Stimulated activated naive B cell treated with anti-CD40 and anti-IgM and Interleukin-4, amounts not matched to agents 10 μg/mL and 1 μg/mL and 100 μg/mL, for 72 hours (primary cell): ENCODE data around the gene BCKDHB.

Experiments
- ATAC-seq, 2 donors: fragments of 150-1000 bp; cut with Tn5 transposase; replicated peaks; 2 replicates each; pipeline ENCODE4 v1.10.0; 2021; ENCODE audit warnings: moderate library complexity in 1 of 2
- DNase-seq: peaks from one replicate; pipeline ENCODE4 v3.0.0; 2021
- H3K27ac Mint-ChIP-seq: one replicate; pipeline ENCODE4 v1.8.0; 2022; ENCODE audit warnings: mild to moderate bottlenecking, mixed read lengths
- H3K27me3 Mint-ChIP-seq, 2 donors: one replicate each; pipeline ENCODE4 v1.8.0; 2022; ENCODE audit warnings: mixed read lengths in 2 of 2
- H3K36me3 Mint-ChIP-seq, 2 donors: one replicate each; pipeline ENCODE4 v1.8.0; 2022; ENCODE audit warnings: mixed read lengths in 2 of 2, mild to moderate bottlenecking in 1 of 2
- H3K4me1 Mint-ChIP-seq, 2 donors: one replicate each; pipeline ENCODE4 v1.8.0; 2022; ENCODE audit warnings: mixed read lengths in 2 of 2, mild to moderate bottlenecking in 1 of 2
- H3K4me3 Mint-ChIP-seq, 2 donors: one replicate each; pipeline ENCODE4 v1.8.0; 2022; ENCODE audit warnings: mild to moderate bottlenecking in 2 of 2, mixed read lengths in 2 of 2, moderate library complexity in 1 of 2
- H3K9me3 Mint-ChIP-seq, 2 donors: one replicate each; pipeline ENCODE4 v1.8.0; 2022; ENCODE audit warnings: mixed read lengths in 2 of 2, mild to moderate bottlenecking in 1 of 2

The BCKDHB gene

DNA sequence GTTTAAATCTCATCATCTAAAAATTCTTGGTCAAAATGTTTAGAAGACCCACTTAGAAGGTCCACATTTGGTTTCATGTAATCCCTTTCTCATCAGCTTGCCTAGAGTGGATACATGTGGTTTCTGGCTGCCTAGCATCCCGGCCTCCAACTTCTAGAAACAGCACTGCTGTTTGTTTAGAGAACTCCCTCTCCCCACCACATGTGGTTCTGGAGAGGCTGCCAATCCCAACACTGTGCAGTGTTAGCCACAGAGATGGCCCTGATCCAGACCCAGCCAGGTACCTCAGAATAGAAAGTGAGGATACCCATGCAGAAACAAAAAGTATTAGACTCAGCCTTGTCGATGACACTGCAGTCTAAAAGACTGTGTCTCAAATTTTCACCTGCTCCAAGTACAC lies 241.8 kb downstream of the BCKDHB start:
- no peak for DNase-seq
- Mint-ChIP-seq H3K9me3 (peaks cover 0 to 1% of the 10 kb centered on the region in 2 donors), H3K36me3 (peaks cover 0 to 2% of the 10 kb centered on the region in 2 donors), H3K4me3 (no peak overlapping the region), H3K4me1 (no peaks in the 10 kb centered on the region), H3K27me3 (no peaks in the 10 kb centered on the region), H3K27ac (no peak overlapping the region)
- no peak for ATAC-seq

DNA sequence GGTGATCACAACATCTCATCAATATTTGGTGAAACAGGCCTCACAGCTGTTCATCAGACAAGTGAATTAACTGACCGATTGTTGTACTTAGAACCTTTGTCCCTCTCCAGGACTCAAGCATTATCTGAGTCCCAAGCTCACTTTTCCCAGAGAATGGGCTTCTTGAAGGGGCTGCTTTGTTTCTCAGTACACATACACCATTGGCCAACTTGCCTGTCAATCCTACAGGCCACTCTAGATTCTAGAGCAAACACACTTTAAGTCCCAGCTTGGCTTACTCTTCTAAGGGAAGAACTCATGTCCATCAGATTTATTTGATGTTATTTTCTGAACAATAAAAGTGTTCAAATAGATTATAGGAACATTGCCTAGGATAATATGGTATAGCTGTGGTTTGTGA lies 249.5 kb downstream of the BCKDHB start:
- peaks cover 10 to 12% of the 10 kb centered on the region in 2 donors for H3K36me3 Mint-ChIP-seq
- H3K27ac Mint-ChIP-seq = no peak overlapping the region
- no peaks in the 10 kb centered on the region for H3K4me1 Mint-ChIP-seq
- H3K27me3 Mint-ChIP-seq = no peaks in the 10 kb centered on the region
- no peak for DNase-seq
- no peak overlapping the region for H3K4me3 Mint-ChIP-seq
- H3K9me3 Mint-ChIP-seq = peaks cover 0 to 1% of the 10 kb centered on the region in 2 donors
- ATAC-seq = no peak

DNA sequence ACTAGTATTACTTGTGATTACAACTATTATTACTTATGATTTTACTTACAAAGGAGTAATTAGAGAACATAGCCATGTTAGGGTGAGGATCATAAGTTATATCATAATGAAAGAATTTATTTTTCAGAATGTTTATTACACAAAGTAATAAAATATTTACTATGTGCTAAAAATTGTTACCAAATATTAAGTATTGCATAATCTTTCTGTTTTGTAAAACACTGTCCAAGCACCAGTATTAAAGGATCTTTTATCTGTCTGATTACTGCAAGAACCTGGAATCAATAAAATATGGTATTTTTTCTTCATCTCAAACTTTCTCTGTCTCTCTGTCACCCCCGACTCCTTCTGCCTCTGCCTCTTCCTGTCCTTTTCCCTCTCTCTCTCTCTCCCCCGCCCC lies 250.1 kb downstream of the BCKDHB start:
- no peak overlapping the region for H3K4me3 Mint-ChIP-seq
- peaks cover 0 to 2% of the 10 kb centered on the region in 2 donors for H3K9me3 Mint-ChIP-seq
- no peak for ATAC-seq
- DNase-seq = no peak
- H3K4me1 Mint-ChIP-seq = no peaks in the 10 kb centered on the region
- peaks cover 10 to 14% of the 10 kb centered on the region in 2 donors for H3K36me3 Mint-ChIP-seq
- H3K27ac Mint-ChIP-seq = no peak overlapping the region
- no peaks in the 10 kb centered on the region for H3K27me3 Mint-ChIP-seq

DNA sequence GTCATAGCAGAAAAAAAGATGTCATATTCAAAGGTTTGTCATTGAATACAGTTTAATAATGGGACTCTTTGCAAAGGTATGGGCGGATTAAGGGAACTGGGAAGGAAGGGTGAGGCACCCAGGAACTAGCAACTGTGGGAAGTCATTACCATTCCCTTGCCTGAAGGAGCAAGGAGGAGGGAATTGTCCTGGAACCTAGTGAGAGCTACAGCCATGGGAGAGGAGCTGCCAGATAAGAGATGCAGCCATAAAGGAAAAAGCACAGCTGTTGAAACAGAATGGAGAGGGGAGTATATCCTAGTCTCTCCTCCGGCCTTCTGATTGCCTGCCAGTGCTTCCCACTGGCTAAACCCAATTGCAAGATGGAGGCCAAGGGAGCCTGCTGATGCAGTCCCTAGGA lies 250.6 kb downstream of the BCKDHB start:
- H3K36me3 Mint-ChIP-seq = peaks cover 9 to 14% of the 10 kb centered on the region in 2 donors

DNA sequence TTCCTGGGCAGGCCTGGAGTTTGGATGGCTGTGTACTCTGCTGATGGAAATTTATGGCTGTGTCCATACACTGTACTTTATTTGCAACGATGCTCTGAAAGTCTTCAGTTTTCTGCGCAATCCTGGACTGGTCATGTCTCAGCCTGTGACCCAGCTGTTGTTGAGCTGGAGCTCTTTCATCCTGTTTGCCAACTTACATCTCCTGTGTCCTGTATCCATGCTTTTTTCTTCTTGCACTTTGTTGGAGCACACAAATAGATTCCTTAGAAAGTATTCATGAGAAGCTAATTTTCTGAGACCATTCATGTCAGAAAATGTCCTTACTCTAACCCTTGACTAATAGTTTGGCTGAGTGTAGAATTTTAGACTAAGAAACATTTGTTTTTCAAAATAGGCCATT lies 251.2 kb downstream of the BCKDHB start:
- no peak overlapping the region for H3K4me3 Mint-ChIP-seq
- H3K27ac Mint-ChIP-seq = no peak overlapping the region
- peaks cover 8 to 14% of the 10 kb centered on the region in 2 donors for H3K36me3 Mint-ChIP-seq
- H3K27me3 Mint-ChIP-seq = no peaks in the 10 kb centered on the region
- DNase-seq = no peak
- ATAC-seq = no peak
- peaks cover 0 to 2% of the 10 kb centered on the region in 2 donors for H3K9me3 Mint-ChIP-seq
- H3K4me1 Mint-ChIP-seq = no peaks in the 10 kb centered on the region

More for the DNA sequence above, 250.6 kb downstream of the BCKDHB start:
- no peak for ATAC-seq
- Mint-ChIP-seq H3K9me3 (peaks cover 0 to 2% of the 10 kb centered on the region in 2 donors), H3K27ac (no peak overlapping the region), H3K4me3 (no peak overlapping the region), H3K4me1 (no peaks in the 10 kb centered on the region), H3K27me3 (no peaks in the 10 kb centered on the region)
- no peak for DNase-seq

DNA sequence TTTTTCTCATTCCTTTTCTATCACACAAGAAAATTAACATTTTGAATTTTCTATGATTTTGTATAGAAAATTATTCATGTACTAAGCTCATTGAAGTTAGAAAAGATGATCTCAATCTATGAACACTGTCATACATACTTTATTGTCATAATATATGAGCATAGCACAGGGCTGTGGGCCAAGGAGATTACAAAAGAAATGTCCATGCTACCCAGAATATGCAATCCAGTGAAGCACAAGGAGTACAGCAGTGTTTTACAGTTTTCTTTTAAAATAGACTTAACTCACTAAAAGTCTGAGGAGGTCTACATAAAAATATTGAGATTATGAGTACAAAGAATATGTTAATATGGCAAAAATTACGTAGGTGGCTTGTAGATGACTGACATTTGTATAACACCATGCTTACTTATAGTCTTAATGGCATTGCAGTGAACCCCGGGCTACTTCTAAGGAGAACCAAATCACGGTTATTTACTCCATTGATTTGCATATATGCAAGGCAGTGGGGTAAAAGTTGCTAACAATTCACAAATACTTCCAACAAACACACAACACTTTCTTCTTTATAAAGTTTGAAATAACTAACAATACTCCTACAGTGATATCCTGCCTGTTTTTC lies 257.1 kb downstream of the BCKDHB start:
- H3K9me3 Mint-ChIP-seq = peaks cover 0 to 2% of the 10 kb centered on the region in 2 donors
- no peak for DNase-seq
- H3K4me1 Mint-ChIP-seq = no peaks in the 10 kb centered on the region
- H3K4me3 Mint-ChIP-seq = no peak overlapping the region
- no peak for ATAC-seq
- no peaks in the 10 kb centered on the region for H3K27me3 Mint-ChIP-seq
- peaks cover 1 to 12% of the 10 kb centered on the region in 2 donors for H3K36me3 Mint-ChIP-seq
- H3K27ac Mint-ChIP-seq = no peak overlapping the region

DNA sequence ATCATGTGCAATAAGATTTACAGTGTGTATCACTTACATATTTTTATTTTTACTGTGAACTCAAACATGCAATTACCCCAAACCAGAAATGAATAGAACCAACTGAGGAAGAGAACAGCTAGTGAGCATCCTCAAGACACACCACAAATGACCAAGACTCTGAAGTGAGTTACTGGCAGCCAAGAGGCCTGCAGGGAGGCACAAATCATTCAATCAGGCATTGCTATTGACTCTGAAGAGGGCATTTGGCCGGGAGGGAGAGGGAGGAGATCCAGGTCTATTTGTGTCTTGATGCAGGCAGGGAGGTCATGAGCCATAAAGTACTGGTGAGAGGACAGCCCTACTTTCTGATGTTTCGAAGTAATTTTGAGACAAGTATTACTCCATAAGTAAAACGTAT lies 257.7 kb downstream of the BCKDHB start:
- no peaks in the 10 kb centered on the region for H3K4me1 Mint-ChIP-seq
- H3K4me3 Mint-ChIP-seq = no peak overlapping the region
- no peak for ATAC-seq
- no peaks in the 10 kb centered on the region for H3K27me3 Mint-ChIP-seq
- peaks cover 1 to 10% of the 10 kb centered on the region in 2 donors for H3K36me3 Mint-ChIP-seq
- H3K27ac Mint-ChIP-seq = no peak overlapping the region
- DNase-seq = no peak
- peaks cover 0 to 2% of the 10 kb centered on the region in 2 donors for H3K9me3 Mint-ChIP-seq

DNA sequence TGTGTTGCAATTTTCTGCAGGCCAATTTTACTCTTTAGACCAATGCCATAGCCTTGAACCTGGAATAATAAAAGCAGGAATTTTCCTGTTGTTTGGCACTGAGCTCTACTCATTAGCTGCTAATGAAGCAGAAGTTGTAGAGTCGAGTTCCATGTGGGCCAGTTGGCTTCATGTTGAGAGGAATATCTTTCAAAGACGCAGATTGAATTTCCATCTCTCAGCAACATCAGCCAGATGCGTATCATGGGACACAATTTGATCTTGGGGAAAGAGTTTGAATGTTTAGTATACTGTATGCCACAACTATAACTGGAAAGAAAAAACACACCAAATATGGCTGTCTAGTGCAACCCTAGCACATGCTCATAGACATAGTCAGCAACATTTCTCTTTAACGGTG lies 259.6 kb downstream of the BCKDHB start:
- peaks cover 1 to 4% of the 10 kb centered on the region in 2 donors for H3K36me3 Mint-ChIP-seq
- no peak overlapping the region for H3K4me3 Mint-ChIP-seq
- H3K27ac Mint-ChIP-seq = no peak overlapping the region
- H3K27me3 Mint-ChIP-seq = no peaks in the 10 kb centered on the region
- H3K4me1 Mint-ChIP-seq = no peaks in the 10 kb centered on the region
- ATAC-seq (no peak), DNase-seq (no peak)
- peaks cover 2 to 4% of the 10 kb centered on the region in 2 donors for H3K9me3 Mint-ChIP-seq

DNA sequence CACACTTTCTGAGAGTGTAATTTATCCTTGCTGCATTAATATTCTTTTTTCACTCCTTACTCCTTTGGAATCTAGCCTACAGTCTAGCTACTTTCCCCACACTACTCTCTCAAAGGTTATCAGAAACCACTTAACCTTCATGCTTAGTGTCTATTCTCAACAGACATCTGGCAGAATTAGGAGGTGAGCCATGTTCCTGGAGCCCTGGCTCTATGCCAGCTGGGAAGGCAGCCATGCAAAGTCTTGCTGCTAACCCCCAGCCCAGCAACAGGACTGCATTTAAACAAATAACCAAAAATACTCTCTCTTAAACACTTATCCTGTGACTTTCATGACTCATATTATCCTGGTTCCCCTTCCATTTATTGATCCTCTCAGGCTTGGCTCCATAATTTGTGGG lies 260.2 kb downstream of the BCKDHB start:
- H3K4me1 Mint-ChIP-seq = no peaks in the 10 kb centered on the region
- peaks cover 1 to 3% of the 10 kb centered on the region in 2 donors for H3K36me3 Mint-ChIP-seq
- no peaks in the 10 kb centered on the region for H3K27me3 Mint-ChIP-seq
- DNase-seq (no peak), ATAC-seq (no peak)
- H3K27ac Mint-ChIP-seq = no peak overlapping the region
- no peak overlapping the region for H3K4me3 Mint-ChIP-seq
- H3K9me3 Mint-ChIP-seq = peaks cover 3 to 4% of the 10 kb centered on the region in 2 donors

DNA sequence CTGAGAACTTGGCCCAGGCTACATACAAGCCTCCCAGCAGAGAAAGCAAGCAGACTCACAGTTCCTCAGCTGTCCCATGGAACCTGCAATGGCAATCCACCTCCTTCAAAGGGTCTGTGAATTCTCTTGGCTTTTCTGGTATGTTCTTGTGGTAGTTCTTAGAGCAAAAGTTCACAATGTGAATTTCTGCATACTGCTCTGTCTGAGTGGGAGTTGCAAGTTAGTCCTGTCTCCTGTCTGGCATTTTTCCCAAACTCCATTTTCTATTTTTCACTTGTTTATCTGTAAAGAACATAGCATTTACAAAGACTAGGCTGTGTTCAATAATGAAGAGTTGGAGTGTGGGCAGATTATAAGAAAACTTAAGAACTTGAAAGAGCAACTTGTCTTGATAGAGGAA lies 269.9 kb downstream of the BCKDHB start:
- no peak for DNase-seq
- no peaks in the 10 kb centered on the region for H3K4me1 Mint-ChIP-seq
- H3K4me3 Mint-ChIP-seq = no peak overlapping the region
- no peaks in the 10 kb centered on the region for H3K27me3 Mint-ChIP-seq
- no peak overlapping the region for H3K27ac Mint-ChIP-seq
- H3K9me3 Mint-ChIP-seq = peaks cover 4 to 5% of the 10 kb centered on the region in 2 donors
- H3K36me3 Mint-ChIP-seq = no peaks in the 10 kb centered on the region
- ATAC-seq = no peak

DNA sequence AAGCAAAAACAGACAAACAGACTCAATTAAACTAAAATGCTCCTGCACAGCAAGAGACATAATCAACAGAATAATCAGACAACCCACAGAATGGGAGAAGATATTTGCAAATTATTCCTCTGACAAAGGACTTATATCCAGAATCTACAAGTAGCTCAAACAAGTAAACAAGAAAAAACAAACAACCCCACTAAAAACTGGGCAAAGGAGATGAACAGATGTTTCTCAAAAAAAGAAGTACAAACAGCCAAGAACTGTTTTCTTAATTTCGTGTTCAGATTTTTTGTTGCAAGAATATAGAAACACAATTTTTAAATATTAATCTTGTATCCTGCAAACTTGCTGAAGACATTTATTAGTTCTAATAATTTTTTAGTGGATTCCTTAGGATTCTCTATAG lies 274.1 kb downstream of the BCKDHB start:
- no peaks in the 10 kb centered on the region for H3K9me3 Mint-ChIP-seq

DNA sequence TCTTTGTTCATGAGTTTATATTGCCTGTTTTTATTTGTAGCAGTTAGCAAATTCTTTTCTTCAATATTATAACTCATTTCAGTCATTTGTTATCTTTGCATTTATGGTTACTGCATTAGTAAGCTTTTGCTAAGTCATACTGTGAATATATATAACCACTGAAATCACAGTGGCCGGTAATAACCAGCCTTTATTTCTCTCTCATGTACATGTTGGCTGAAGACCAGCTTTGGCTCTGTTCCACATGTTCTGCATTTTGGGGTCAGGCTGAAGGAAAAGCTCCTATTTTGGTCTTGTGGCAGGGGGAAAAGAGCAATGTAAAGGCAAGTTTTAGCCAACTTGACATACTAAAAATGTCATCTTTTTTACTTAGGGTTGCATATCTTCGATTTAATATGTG lies 276.3 kb downstream of the BCKDHB start:
- H3K9me3 Mint-ChIP-seq = no peaks in the 10 kb centered on the region
- peaks cover 0 to 2% of the 10 kb centered on the region in 2 donors for H3K36me3 Mint-ChIP-seq
- H3K4me3 Mint-ChIP-seq = no peak overlapping the region
- no peak overlapping the region for H3K27ac Mint-ChIP-seq
- ATAC-seq = no peak
- no peaks in the 10 kb centered on the region for H3K27me3 Mint-ChIP-seq
- H3K4me1 Mint-ChIP-seq = no peaks in the 10 kb centered on the region
- DNase-seq = no peak

More for the DNA sequence above, 274.1 kb downstream of the BCKDHB start:
- Mint-ChIP-seq H3K27me3 (no peaks in the 10 kb centered on the region), H3K36me3 (peaks cover 0 to 2% of the 10 kb centered on the region in 2 donors), H3K4me3 (no peak overlapping the region), H3K4me1 (no peaks in the 10 kb centered on the region), H3K27ac (no peak overlapping the region)
- DNase-seq (no peak), ATAC-seq (no peak)

DNA sequence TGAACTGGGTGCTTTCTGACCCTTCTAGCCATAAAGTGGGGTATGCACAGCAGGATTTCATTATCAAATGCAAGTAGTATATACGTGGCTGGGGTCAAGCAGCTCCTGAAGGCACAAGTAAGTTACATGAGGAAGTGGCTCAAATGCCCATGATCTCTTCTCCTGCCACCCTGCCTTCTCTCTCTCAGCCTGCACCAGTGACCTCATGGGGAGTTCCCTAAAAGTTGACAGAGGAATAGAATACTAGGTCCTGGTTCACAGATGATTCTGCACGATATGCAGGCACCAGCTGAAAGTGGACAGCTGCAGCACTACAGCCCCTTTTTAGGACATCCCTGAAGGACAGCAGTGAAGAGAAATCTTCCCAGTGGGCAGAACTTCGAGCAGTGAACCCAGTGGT lies 282.0 kb downstream of the BCKDHB start:
- Mint-ChIP-seq H3K4me3 (no peak overlapping the region), H3K27me3 (no peaks in the 10 kb centered on the region), H3K27ac (no peak overlapping the region), H3K36me3 (peaks cover 3 to 4% of the 10 kb centered on the region in 2 donors), H3K9me3 (peaks cover 3 to 6% of the 10 kb centered on the region in 2 donors), H3K4me1 (peaks cover 0 to 2% of the 10 kb centered on the region in 2 donors)
- DNase-seq (no peak), ATAC-seq (no peak)
